CD4-positive, alpha-beta T cell (primary cell): ENCODE data around the gene TMCC3. TPM values are rescaled to one million over a fixed set of nuclear protein-coding genes. Genes with fewer than 3 reads are reported as not detected.

Experiments used
- ATAC-seq: fragments of 200-7000 bp; cut with Tn5 transposase; one replicate; pipeline ENCODE4 v1.10.0; 2022; ENCODE audit warnings: mild to moderate bottlenecking; ENCODE audit not compliant: poor library complexity
- CTCF ChIA-PET: fragments of 350-600 bp; sonication (Branson Sonifier 250); formaldehyde crosslinking; loops from one replicate; lab custom pipeline; 2021; ENCODE audit warnings: antibody characterized with exemption, inconsistent platforms; lab: Charles Lee
- POLR2A ChIA-PET: fragments of 350-600 bp; sonication (Branson Sonifier 250); formaldehyde crosslinking; loops from one replicate; lab custom pipeline; 2021; ENCODE audit warnings: antibody characterized with exemption, inconsistent platforms; lab: Charles Lee
- DNase-seq, 14 experiments: peaks; one replicate each; pipeline ENCODE4 v3.0.0-alpha.2; 2013 to 2020; ENCODE audit warnings: mixed read lengths in 2 of 14
- H3K27ac ChIP-seq, 2 donors: one replicate each; pipeline versions ENCODE4 v1.5.1 to v1.7.0; 2013; ENCODE audit warnings: low read length in 2 of 2, low read depth in 1 of 2, mild to moderate bottlenecking in 1 of 2
- H3K27me3 ChIP-seq, 2 experiments: 1 replicate in 1 of 2; 2 replicates in 1 of 2; pipeline versions ENCODE4 v1.6.1 to v1.7.0; 2013; ENCODE audit warnings: low read length in 2 of 2, control low read depth in 1 of 2, mild to moderate bottlenecking in 1 of 2, moderate library complexity in 1 of 2; ENCODE audit not compliant: insufficient read depth in 2 of 2, control insufficient read depth in 1 of 2
- H3K36me3 ChIP-seq: one replicate; pipeline ENCODE4 v1.6.1; 2013; ENCODE audit warnings: low read length, control low read depth; ENCODE audit not compliant: insufficient read depth
- H3K4me1 ChIP-seq: one replicate; pipeline ENCODE4 v1.6.1; 2013; ENCODE audit warnings: low read length, control low read depth; ENCODE audit not compliant: insufficient read depth
- H3K4me3 ChIP-seq: one replicate; pipeline ENCODE4 v1.5.1; 2013; ENCODE audit warnings: mild to moderate bottlenecking, low read length, moderate library complexity
- H3K9me3 ChIP-seq, 2 experiments: 1 replicate in 1 of 2; 2 replicates in 1 of 2; pipeline versions ENCODE4 v1.6.1 to v1.7.0; 2013; ENCODE audit warnings: low read length in 2 of 2, mild to moderate bottlenecking in 2 of 2, control low read depth in 1 of 2, moderate library complexity in 1 of 2; ENCODE audit not compliant: control insufficient read depth in 1 of 2, insufficient read depth in 1 of 2
- H3K27ac Mint-ChIP-seq: one replicate; pipeline ENCODE4 v1.8.0; 2020; ENCODE audit warnings: mixed read lengths
- H3K27me3 Mint-ChIP-seq: one replicate; pipeline ENCODE4 v1.8.0; 2021; ENCODE audit warnings: mixed read lengths
- H3K36me3 Mint-ChIP-seq: one replicate; pipeline ENCODE4 v1.8.0; 2021; ENCODE audit warnings: low read depth, mixed read lengths
- H3K4me1 Mint-ChIP-seq: one replicate; pipeline ENCODE4 v1.8.0; 2021; ENCODE audit warnings: low read depth, mixed read lengths
- H3K4me3 Mint-ChIP-seq: one replicate; pipeline ENCODE4 v1.8.0; 2020; ENCODE audit warnings: mild to moderate bottlenecking, mixed read lengths
- H3K9me3 Mint-ChIP-seq: one replicate; pipeline ENCODE4 v1.8.0; 2020; ENCODE audit warnings: mixed read lengths
- CTCF ChIP-seq: fragments of 200-600 bp; IDR thresholded peaks from one replicate; pipeline ENCODE4 v1.8.0; 2022; ENCODE audit warnings: antibody characterized with exemption, mild to moderate bottlenecking
- intact Hi-C, 2 experiments: fragments of 100-400 bp; cut with DNase I in 1 of 2; cut with micrococcal nuclease in 1 of 2; formaldehyde crosslinking; loops; one replicate each; pipeline versions ENCODE4 v1.15.1 to v1.9.0; 2023 to 2025; cut with DNase I, micrococcal nuclease
- total RNA-seq, 174 experiments: library from RNA in 2 of 174; stranded (reverse) in 2 of 174; gene quantifications; one replicate each; pipeline ENCODE4 v1.2.3 and lab custom pipeline; 2021 to 2026

TMCC3 gene
- total RNA-seq, 2 experiments from 2014 or later = 0.78 to 1.3 TPM

- ChIA-PET CTCF (no interaction called here), POLR2A (no interaction called here)
- Histone ChIP-seq H3K4me3 (no peak overlapping the region), H3K4me1 (peaks cover 6% of the 10 kb centered on the region), H3K36me3 (no peaks in the 10 kb centered on the region), H3K9me3 (no peaks in the 10 kb centered on the region), H3K27ac (no peak overlapping the region), H3K27me3 (peaks cover 0 to 2% of the 10 kb centered on the region in 2 experiments)
- H3K27ac Mint-ChIP-seq = no peak overlapping the region
- H3K27me3 Mint-ChIP-seq = peaks cover 7% of the 10 kb centered on the region
- no peak for ATAC-seq
- intact Hi-C loops = no loop called here
- H3K4me1 Mint-ChIP-seq = no peaks in the 10 kb centered on the region
- DNase-seq = no peak
- no peak for TF ChIP-seq CTCF
- H3K36me3 Mint-ChIP-seq = no peaks in the 10 kb centered on the region
- no peaks in the 10 kb centered on the region for H3K9me3 Mint-ChIP-seq
- H3K4me3 Mint-ChIP-seq = no peak overlapping the region
These were observed 114.1 kb downstream of the TMCC3 start for GRCh38 chr12:94536040-94536965.

GRCh38 chr12:94535510-94535921 is 114.8 kb downstream of the TMCC3 start:
- Mint-ChIP-seq H3K27me3 (peaks cover 7% of the 10 kb centered on the region), H3K4me1 (no peaks in the 10 kb centered on the region), H3K27ac (no peak overlapping the region), H3K36me3 (no peaks in the 10 kb centered on the region), H3K4me3 (no peak overlapping the region), H3K9me3 (no peaks in the 10 kb centered on the region)
- ChIA-PET CTCF (no interaction called here), POLR2A (no interaction called here)
- Histone ChIP-seq H3K4me3 (no peak overlapping the region), H3K27ac (no peak overlapping the region), H3K36me3 (no peaks in the 10 kb centered on the region), H3K27me3 (no peaks in the 10 kb centered on the region), H3K4me1 (peaks cover 6% of the 10 kb centered on the region), H3K9me3 (no peaks in the 10 kb centered on the region)
- intact Hi-C loops = no loop called here
- no peak for TF ChIP-seq CTCF
- no peak for DNase-seq
- no peak for ATAC-seq

GRCh38 chr12:94534774-94535509 is 115.4 kb downstream of the TMCC3 start:
- H3K9me3 Mint-ChIP-seq = no peaks in the 10 kb centered on the region
- TF ChIP-seq CTCF = no peak

More at GRCh38 chr12:94534774-94535509, 115.4 kb downstream of the TMCC3 start:
- no peaks in the 10 kb centered on the region for H3K4me1 Mint-ChIP-seq
- Histone ChIP-seq H3K4me3 (no peak overlapping the region), H3K27me3 (no peaks in the 10 kb centered on the region), H3K27ac (no peak overlapping the region), H3K36me3 (no peaks in the 10 kb centered on the region), H3K9me3 (no peaks in the 10 kb centered on the region), H3K4me1 (peaks cover 6% of the 10 kb centered on the region)
- CTCF ChIA-PET = no interaction called here
- DNase-seq (no peak), ATAC-seq (no peak)
- no peak overlapping the region for H3K4me3 Mint-ChIP-seq
- no peaks in the 10 kb centered on the region for H3K36me3 Mint-ChIP-seq
- no peak overlapping the region for H3K27ac Mint-ChIP-seq
- peaks cover 7% of the 10 kb centered on the region for H3K27me3 Mint-ChIP-seq
- intact Hi-C loops = loop anchor here in 1 of 2 experiments (5.0 kb wide), 1 partner anchor 1033 kb away; no protein-coding TSS in a partner anchor
- POLR2A ChIA-PET = no interaction called here
